HG03175 (cell line): Measurements from ENCODE around the gene GOLGB1.

Source experiments
- ATAC-seq: cut with Tn5 transposase; IDR thresholded peaks from one replicate; pipeline ENCODE4 v1.9.1; 2021; ENCODE audit warnings: mild to moderate bottlenecking, moderate library complexity; ENCODE audit not compliant: unreplicated experiment

The GOLGB1 gene

GRCh38 chr3:121641127-121641526 lies 108.4 kb downstream of the GOLGB1 start:
- no peak for ATAC-seq

- ATAC-seq: no peak
These were observed 111.6 kb downstream of the GOLGB1 start for GRCh38 chr3:121637922-121638321.

GRCh38 chr3:121630355-121630754 lies 119.2 kb downstream of the GOLGB1 start:
- ATAC-seq: no peak

- no peak for ATAC-seq
These were observed 119.9 kb downstream of the GOLGB1 start for GRCh38 chr3:121629601-121630000.

- no peak for ATAC-seq
These were observed 121.9 kb downstream of the GOLGB1 start for GRCh38 chr3:121627622-121628021.

- ATAC-seq: no peak
These were observed 122.3 kb downstream of the GOLGB1 start for GRCh38 chr3:121627211-121627610.

GRCh38 chr3:121626495-121626894 lies 123.0 kb downstream of the GOLGB1 start:
- no peak for ATAC-seq

GRCh38 chr3:121624147-121624899 lies 125.2 kb downstream of the GOLGB1 start:
- ATAC-seq: no peak

GRCh38 chr3:121621491-121621890 lies 128.1 kb downstream of the GOLGB1 start:
- no peak for ATAC-seq

- no peak for ATAC-seq
These were observed 129.8 kb downstream of the GOLGB1 start for GRCh38 chr3:121619691-121620090.
